ENCODE data around the gene MBD5.

DNA sequence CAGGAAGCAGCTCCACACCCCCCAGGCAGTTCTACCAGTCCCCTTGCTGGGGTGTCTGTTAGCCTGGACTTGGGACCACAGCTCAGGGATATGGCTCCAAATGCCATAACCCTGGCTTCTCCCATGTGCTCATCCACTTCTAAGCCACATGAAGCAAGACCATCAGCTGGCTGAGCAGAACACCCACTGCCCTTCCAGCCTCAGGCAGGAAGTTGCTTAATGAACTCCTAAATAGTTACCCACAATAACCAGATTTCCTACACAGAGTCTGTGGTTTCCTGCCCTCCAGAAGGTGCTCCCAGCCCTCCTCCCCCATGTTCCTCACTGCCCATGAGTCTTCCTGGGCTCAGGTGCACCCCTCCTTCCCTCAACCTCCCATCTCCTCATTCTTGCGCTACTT lies 525.4 kb downstream of the MBD5 start:
- TF ChIP-seq, protein P1, sequence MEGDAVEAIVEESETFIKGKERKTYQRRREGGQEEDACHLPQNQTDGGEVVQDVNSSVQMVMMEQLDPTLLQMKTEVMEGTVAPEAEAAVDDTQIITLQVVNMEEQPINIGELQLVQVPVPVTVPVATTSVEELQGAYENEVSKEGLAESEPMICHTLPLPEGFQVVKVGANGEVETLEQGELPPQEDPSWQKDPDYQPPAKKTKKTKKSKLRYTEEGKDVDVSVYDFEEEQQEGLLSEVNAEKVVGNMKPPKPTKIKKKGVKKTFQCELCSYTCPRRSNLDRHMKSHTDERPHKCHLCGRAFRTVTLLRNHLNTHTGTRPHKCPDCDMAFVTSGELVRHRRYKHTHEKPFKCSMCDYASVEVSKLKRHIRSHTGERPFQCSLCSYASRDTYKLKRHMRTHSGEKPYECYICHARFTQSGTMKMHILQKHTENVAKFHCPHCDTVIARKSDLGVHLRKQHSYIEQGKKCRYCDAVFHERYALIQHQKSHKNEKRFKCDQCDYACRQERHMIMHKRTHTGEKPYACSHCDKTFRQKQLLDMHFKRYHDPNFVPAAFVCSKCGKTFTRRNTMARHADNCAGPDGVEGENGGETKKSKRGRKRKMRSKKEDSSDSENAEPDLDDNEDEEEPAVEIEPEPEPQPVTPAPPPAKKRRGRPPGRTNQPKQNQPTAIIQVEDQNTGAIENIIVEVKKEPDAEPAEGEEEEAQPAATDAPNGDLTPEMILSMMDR (conservative IDR thresholded peaks at IDR 0.05 in 1 of 2, IDR thresholded peaks at IDR 0.05 in 1 of 2; ENCODE audit: extremely low read depth in 1 of 2, insufficient read depth in 1 of 2, low read depth in 1 of 2, low read length in 2 of 2) = no peak
- TF ChIP-seq EZH2 (IDR thresholded peaks at IDR 0.05; ENCODE audit: borderline replicate concordance, low read length) = no peak

Measured in mammary epithelial cell (primary cell).